ENCODE data around the gene GMEB1. TPM values are rescaled to one million over a fixed set of nuclear protein-coding genes. Genes with fewer than 3 reads are reported as not detected.
A peak's percentile ranks its signal among the peaks of the same experiment; 100 is the strongest.

Gene GMEB1
- total RNA-seq, 1 donor from 2014 or later = 18.8 TPM

GRCh38 chr1:28736450-28737306, 68.1 kb downstream of the GMEB1 start, which contains the start of gene YTHDF2:
Gene YTHDF2 (plus strand): TSS chr1:28736940. CDS start chr1:28737121, 181 bp downstream.
- H3K27me3 Mint-ChIP-seq = no peaks in the 10 kb centered on the region
- peaks cover 37% of the 10 kb centered on the region for H3K4me1 Mint-ChIP-seq (ENCODE audit: low read depth)
- H3K27ac Mint-ChIP-seq = peak within 1 kb of the TSS; percentile 100
- peak; percentile 99 for DNase-seq (ENCODE audit: low spot score, unreplicated experiment)
- H3K4me3 Mint-ChIP-seq (ENCODE audit: low read depth) = peak within 1 kb of the TSS; percentile 100
- H3K9me3 Mint-ChIP-seq (ENCODE audit: low read depth) = no peaks in the 10 kb centered on the region
- peak; percentile 95 for TF ChIP-seq CTCF (IDR thresholded peaks at IDR 0.05; ENCODE audit: unreplicated experiment)
- peaks cover 20% of the 10 kb centered on the region for H3K36me3 Mint-ChIP-seq (ENCODE audit: insufficient read depth)

DNA sequence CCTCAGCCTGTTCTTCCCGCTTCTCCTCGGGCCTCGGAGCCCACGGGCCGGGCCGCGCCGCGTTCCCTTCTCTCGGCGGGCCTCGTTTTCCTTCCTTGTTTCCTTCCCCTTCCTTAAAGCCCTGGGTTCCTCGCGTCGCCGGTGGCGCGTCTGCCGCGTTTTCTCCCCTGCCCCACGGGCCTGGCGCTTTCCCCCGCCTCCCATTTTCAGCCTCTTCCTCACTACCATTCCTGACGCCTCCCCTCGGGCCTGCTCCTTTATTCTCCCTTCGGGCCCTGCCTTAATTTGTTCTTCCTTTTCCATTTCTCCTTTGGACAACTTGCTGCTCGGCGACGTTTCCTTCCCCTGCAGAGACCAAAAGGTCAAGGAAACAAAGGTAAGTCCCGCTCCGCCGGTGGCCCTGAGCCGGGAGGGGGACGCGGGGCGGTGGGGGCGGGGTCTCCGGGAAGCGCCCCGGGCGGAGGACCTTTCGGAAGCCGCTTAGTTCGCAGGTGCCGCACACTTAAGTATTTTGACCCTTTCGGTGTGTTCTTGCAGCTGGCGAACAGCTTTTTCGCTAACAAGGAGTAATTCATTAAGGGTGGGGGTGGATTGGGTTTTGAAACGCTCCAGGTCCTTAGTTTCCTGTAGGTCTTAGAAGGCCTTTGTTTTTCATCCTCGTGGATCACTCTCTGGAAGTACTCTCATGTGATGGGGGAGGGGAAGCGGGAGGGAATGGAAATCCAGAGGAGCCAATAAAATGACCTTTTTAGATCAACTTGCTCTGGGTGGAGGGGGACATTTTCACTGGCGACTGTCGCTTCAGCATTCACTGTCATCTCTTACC, 68.9 kb downstream of the GMEB1 start:
- Mint-ChIP-seq H3K27me3 (no peaks in the 10 kb centered on the region), H3K27ac (peak overlapping the region; percentile 100), H3K4me1 (ENCODE audit: low read depth) (peaks cover 39% of the 10 kb centered on the region), H3K4me3 (ENCODE audit: low read depth) (peak overlapping the region; percentile 100), H3K9me3 (ENCODE audit: low read depth) (no peaks in the 10 kb centered on the region), H3K36me3 (ENCODE audit: insufficient read depth) (peaks cover 23% of the 10 kb centered on the region)
- TF ChIP-seq CTCF (IDR thresholded peaks at IDR 0.05; ENCODE audit: unreplicated experiment) = no peak
- DNase-seq (ENCODE audit: low spot score, unreplicated experiment) = peak; percentile 46

GRCh38 chr1:28740118-28740517, 71.5 kb downstream of the GMEB1 start:
- no peaks in the 10 kb centered on the region for H3K27me3 Mint-ChIP-seq
- no peak for TF ChIP-seq CTCF (IDR thresholded peaks at IDR 0.05; ENCODE audit: unreplicated experiment)
- H3K4me1 Mint-ChIP-seq (ENCODE audit: low read depth) = peaks cover 52% of the 10 kb centered on the region
- peaks cover 40% of the 10 kb centered on the region for H3K36me3 Mint-ChIP-seq (ENCODE audit: insufficient read depth)
- peak overlapping the region; percentile 37 for H3K27ac Mint-ChIP-seq
- H3K4me3 Mint-ChIP-seq (ENCODE audit: low read depth) = peak overlapping the region; percentile 100
- DNase-seq (ENCODE audit: low spot score, unreplicated experiment) = no peak
- no peaks in the 10 kb centered on the region for H3K9me3 Mint-ChIP-seq (ENCODE audit: low read depth)

DNA sequence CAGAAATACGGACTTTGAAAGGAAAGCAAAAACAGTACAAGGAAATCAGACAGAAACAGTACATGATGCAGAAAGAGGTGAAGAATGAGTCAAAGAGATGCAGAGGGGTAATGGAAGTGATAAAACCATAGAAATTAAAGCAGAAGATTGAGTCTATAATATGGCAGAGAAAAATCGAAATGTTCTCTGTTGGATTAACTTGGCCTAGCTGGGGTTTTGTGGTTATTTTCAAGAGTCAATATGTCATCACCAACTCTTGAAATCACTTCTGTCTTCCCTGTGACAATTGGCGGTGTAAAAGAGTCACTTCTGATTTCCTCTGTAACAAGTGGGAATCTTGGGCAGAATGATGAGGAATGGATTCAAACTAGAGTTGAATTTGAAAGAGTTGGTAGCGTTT, 75.6 kb downstream of the GMEB1 start:
- Mint-ChIP-seq H3K9me3 (ENCODE audit: low read depth) (no peaks in the 10 kb centered on the region), H3K27me3 (no peaks in the 10 kb centered on the region), H3K36me3 (ENCODE audit: insufficient read depth) (peaks cover 39% of the 10 kb centered on the region), H3K27ac (peak overlapping the region; percentile 54), H3K4me1 (ENCODE audit: low read depth) (peaks cover 34% of the 10 kb centered on the region), H3K4me3 (ENCODE audit: low read depth) (peak overlapping the region; percentile 23)
- no peak for TF ChIP-seq CTCF (IDR thresholded peaks at IDR 0.05; ENCODE audit: unreplicated experiment)
- DNase-seq (ENCODE audit: low spot score, unreplicated experiment) = no peak

DNA sequence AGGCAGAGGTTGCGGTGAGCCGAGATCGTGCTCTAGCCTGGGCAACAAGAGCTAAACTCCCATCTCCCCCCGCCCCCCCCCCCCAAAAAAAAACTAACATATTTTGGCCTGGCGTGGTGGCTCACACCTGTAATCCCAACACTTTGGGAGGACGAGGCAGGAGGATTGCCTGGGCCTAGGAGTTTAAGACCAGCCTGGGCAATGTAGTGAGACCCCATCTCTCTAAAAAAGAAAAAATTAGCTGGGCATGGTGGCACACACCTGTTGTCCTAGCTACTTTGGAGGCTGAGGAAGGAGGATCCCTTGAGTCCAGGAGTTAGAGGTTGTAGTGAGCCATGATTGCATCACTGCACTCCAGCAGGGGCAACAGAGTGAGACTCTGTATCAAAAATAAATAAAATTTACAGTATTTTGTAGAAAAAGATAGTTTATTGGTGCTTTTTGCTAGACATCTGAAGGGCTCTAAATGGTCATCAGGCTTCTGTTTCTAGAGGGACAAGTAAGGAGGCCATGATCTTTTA, 77.1 kb downstream of the GMEB1 start:
- H3K4me1 Mint-ChIP-seq (ENCODE audit: low read depth) = peaks cover 36% of the 10 kb centered on the region
- no peak for DNase-seq (ENCODE audit: low spot score, unreplicated experiment)
- no peaks in the 10 kb centered on the region for H3K9me3 Mint-ChIP-seq (ENCODE audit: low read depth)
- H3K4me3 Mint-ChIP-seq (ENCODE audit: low read depth) = no peak overlapping the region
- H3K27me3 Mint-ChIP-seq = no peaks in the 10 kb centered on the region
- no peak for TF ChIP-seq CTCF (IDR thresholded peaks at IDR 0.05; ENCODE audit: unreplicated experiment)
- H3K36me3 Mint-ChIP-seq (ENCODE audit: insufficient read depth) = peaks cover 42% of the 10 kb centered on the region
- peak overlapping the region; percentile 92 for H3K27ac Mint-ChIP-seq
